Measurements from ENCODE around the gene PODN.

DNA sequence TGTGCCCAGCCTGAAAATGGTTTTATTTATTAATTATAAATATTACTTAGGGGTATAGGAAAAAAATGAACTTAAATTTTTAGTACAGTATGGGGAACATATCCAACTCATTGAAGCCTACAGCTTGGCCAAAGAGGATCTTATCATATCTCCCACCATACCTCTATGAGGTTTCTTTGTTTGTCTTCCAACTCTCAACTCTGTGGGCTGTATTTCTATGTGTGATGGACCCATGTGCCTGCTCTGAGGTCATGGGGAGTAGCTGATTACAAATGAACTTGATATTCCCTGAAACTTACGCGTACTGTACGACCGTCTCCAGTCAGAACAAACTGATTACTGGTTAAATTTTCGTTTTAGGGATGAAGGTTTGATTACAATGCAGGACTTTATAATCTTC, 41.4 kb upstream of the PODN start:
- TF ChIP-seq, protein P1, sequence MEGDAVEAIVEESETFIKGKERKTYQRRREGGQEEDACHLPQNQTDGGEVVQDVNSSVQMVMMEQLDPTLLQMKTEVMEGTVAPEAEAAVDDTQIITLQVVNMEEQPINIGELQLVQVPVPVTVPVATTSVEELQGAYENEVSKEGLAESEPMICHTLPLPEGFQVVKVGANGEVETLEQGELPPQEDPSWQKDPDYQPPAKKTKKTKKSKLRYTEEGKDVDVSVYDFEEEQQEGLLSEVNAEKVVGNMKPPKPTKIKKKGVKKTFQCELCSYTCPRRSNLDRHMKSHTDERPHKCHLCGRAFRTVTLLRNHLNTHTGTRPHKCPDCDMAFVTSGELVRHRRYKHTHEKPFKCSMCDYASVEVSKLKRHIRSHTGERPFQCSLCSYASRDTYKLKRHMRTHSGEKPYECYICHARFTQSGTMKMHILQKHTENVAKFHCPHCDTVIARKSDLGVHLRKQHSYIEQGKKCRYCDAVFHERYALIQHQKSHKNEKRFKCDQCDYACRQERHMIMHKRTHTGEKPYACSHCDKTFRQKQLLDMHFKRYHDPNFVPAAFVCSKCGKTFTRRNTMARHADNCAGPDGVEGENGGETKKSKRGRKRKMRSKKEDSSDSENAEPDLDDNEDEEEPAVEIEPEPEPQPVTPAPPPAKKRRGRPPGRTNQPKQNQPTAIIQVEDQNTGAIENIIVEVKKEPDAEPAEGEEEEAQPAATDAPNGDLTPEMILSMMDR (conservative IDR thresholded peaks at IDR 0.05; ENCODE audit: low read depth, low read length) = no peak
- no peak for TF ChIP-seq POLR2A (IDR thresholded peaks at IDR 0.05; ENCODE audit: low read depth, low read length)
- no peak for TF ChIP-seq MAZ (IDR thresholded peaks at IDR 0.05; ENCODE audit: borderline replicate concordance, low read depth, low read length)
- TF ChIP-seq BHLHE40 (IDR thresholded peaks at IDR 0.05; ENCODE audit: low read depth, low read length) = no peak
- no peak for TF ChIP-seq MXI1 (IDR thresholded peaks at IDR 0.05; ENCODE audit: borderline replicate concordance, low read depth, low read length)
- no peak for TF ChIP-seq MAFK (IDR thresholded peaks at IDR 0.05; ENCODE audit: low read depth, low read length)
- TF ChIP-seq RFX5 (IDR thresholded peaks at IDR 0.05; ENCODE audit: low read depth, low read length) = no peak
- TF ChIP-seq CHD1 (IDR thresholded peaks at IDR 0.05; ENCODE audit: low read depth, low read length) = no peak
- TF ChIP-seq SMC3 (IDR thresholded peaks at IDR 0.05; ENCODE audit: low read depth, low read length) = no peak
- TF ChIP-seq, protein P2, sequence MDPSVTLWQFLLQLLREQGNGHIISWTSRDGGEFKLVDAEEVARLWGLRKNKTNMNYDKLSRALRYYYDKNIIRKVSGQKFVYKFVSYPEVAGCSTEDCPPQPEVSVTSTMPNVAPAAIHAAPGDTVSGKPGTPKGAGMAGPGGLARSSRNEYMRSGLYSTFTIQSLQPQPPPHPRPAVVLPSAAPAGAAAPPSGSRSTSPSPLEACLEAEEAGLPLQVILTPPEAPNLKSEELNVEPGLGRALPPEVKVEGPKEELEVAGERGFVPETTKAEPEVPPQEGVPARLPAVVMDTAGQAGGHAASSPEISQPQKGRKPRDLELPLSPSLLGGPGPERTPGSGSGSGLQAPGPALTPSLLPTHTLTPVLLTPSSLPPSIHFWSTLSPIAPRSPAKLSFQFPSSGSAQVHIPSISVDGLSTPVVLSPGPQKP (IDR thresholded peaks at IDR 0.05; ENCODE audit: borderline replicate concordance, low read depth, low read length) = no peak
- TF ChIP-seq, protein P3, sequence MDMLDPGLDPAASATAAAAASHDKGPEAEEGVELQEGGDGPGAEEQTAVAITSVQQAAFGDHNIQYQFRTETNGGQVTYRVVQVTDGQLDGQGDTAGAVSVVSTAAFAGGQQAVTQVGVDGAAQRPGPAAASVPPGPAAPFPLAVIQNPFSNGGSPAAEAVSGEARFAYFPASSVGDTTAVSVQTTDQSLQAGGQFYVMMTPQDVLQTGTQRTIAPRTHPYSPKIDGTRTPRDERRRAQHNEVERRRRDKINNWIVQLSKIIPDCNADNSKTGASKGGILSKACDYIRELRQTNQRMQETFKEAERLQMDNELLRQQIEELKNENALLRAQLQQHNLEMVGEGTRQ (IDR thresholded peaks at IDR 0.05; ENCODE audit: low read depth, low read length) = no peak
